Smooth muscle cell (in vitro differentiated cells): ENCODE data around the gene SLC8A2. TPM values are rescaled to one million over a fixed set of nuclear protein-coding genes. Genes with fewer than 3 reads are reported as not detected.

Source experiments
- DNase-seq: peaks from one replicate; lab custom pipeline; 2025; ENCODE audit not compliant: unreplicated experiment; lab: John Stamatoyannopoulos, UW
- H2AFZ ChIP-seq: fragments of 200-600 bp; sonication (generic); 2 replicates; pipeline ENCODE4 v1.6.0; 2016; ENCODE audit warnings: antibody characterized with exemption, low read depth, mild to moderate bottlenecking
- H3F3A ChIP-seq: fragments of 200-600 bp; sonication (generic); 2 replicates; pipeline ENCODE4 v1.6.0; 2017; ENCODE audit warnings: antibody characterized with exemption, low read depth
- H3K27ac ChIP-seq: fragments of 200-600 bp; sonication (generic); 2 replicates; pipeline ENCODE4 v1.5.1; 2016; ENCODE audit warnings: low read depth, mild to moderate bottlenecking
- H3K27me3 ChIP-seq: fragments of 200-600 bp; sonication (generic); 2 replicates; pipeline ENCODE4 v1.6.1; 2016; ENCODE audit warnings: low read depth, mild to moderate bottlenecking
- H3K36me3 ChIP-seq: fragments of 200-600 bp; sonication (generic); 2 replicates; pipeline ENCODE4 v1.5.1; 2016; ENCODE audit warnings: low read depth
- H3K4me1 ChIP-seq: fragments of 200-600 bp; sonication (generic); 2 replicates; pipeline ENCODE4 v1.5.1; 2016; ENCODE audit warnings: low read depth
- H3K4me2 ChIP-seq: fragments of 200-600 bp; sonication (generic); 2 replicates; pipeline ENCODE4 v1.6.0; 2016; ENCODE audit warnings: mild to moderate bottlenecking
- H3K4me3 ChIP-seq: fragments of 200-600 bp; sonication (generic); 2 replicates; pipeline ENCODE4 v1.5.1; 2016; ENCODE audit warnings: mild to moderate bottlenecking
- H3K79me2 ChIP-seq: fragments of 200-600 bp; sonication (generic); 2 replicates; pipeline ENCODE4 v1.6.0; 2016; ENCODE audit warnings: low read depth, mild to moderate bottlenecking
- H3K9ac ChIP-seq: fragments of 200-600 bp; sonication (generic); 2 replicates; pipeline ENCODE4 v1.6.0; 2016; ENCODE audit warnings: low read depth
- H3K9me3 ChIP-seq: fragments of 200-600 bp; sonication (generic); replicated peaks from 2 replicates; pipeline ENCODE4 v1.5.1; 2016; ENCODE audit warnings: low read depth
- H4K20me1 ChIP-seq: fragments of 200-600 bp; sonication (generic); 2 replicates; pipeline ENCODE4 v1.6.0; 2016; ENCODE audit warnings: low read depth
- WGBS: methylation state at CpG from one replicate; pipeline ENCODE4 v1.1.7; 2016; ENCODE audit warnings: low lambda C conversion rate; 5-methylcytosine and 5-hydroxymethylcytosine counted together
- polyA plus RNA-seq: library from polyadenylated mRNA; unstranded; fragments of >200 nt; fragmentation: Nextera tagmentation; extraction: Ambion mirVana; gene quantifications from 2 replicates; pipeline ENCODE4 v1.2.1, GENCODE V29; 2016
- total RNA-seq: library from RNA; depleted of rRNA; stranded (reverse); fragments of >200 nt; gene quantifications from 2 replicates; pipeline ENCODE4 v1.2.3, GENCODE V29; 2014
- TF ChIP-seq, protein P1 (sequence below): fragments of 200-600 bp; sonication (generic); IDR thresholded peaks from 2 replicates; pipeline ENCODE4 v1.5.1; 2017; ENCODE audit warnings: borderline replicate concordance, mild to moderate bottlenecking, antibody characterized with exemption; ENCODE audit not compliant: insufficient read depth, poor library complexity, severe bottlenecking

The SLC8A2 gene
- total and polyA plus RNA-seq, 2 experiments from 2014 or later: 0.22 to 0.62 TPM

- Histone ChIP-seq H3K4me3 (no peak overlapping the region), H3K79me2 (no peaks in the 10 kb centered on the region), H3K4me1 (peaks cover 9% of the 10 kb centered on the region)
Observed at GRCh38 chr19:47434088-47434487, 37.6 kb downstream of the SLC8A2 start.

GRCh38 chr19:47433121-47433520, 38.6 kb downstream of the SLC8A2 start:
- no peak overlapping the region for H2AFZ ChIP-seq
- H3K9ac ChIP-seq: no peak overlapping the region
- DNase-seq: no peak
- WGBS: 89% methylated on average over 1 of the region's 1 CpG
- H4K20me1 ChIP-seq: no peaks in the 10 kb centered on the region
- peaks cover 10% of the 10 kb centered on the region for H3F3A ChIP-seq
- no peak overlapping the region for H3K4me3 ChIP-seq
- H3K36me3 ChIP-seq: no peaks in the 10 kb centered on the region
- H3K4me2 ChIP-seq: no peak overlapping the region
- H3K4me1 ChIP-seq: peaks cover 16% of the 10 kb centered on the region
- no peaks in the 10 kb centered on the region for H3K27me3 ChIP-seq
- H3K27ac ChIP-seq: no peak overlapping the region
- no peaks in the 10 kb centered on the region for H3K79me2 ChIP-seq
- TF ChIP-seq, protein P1, sequence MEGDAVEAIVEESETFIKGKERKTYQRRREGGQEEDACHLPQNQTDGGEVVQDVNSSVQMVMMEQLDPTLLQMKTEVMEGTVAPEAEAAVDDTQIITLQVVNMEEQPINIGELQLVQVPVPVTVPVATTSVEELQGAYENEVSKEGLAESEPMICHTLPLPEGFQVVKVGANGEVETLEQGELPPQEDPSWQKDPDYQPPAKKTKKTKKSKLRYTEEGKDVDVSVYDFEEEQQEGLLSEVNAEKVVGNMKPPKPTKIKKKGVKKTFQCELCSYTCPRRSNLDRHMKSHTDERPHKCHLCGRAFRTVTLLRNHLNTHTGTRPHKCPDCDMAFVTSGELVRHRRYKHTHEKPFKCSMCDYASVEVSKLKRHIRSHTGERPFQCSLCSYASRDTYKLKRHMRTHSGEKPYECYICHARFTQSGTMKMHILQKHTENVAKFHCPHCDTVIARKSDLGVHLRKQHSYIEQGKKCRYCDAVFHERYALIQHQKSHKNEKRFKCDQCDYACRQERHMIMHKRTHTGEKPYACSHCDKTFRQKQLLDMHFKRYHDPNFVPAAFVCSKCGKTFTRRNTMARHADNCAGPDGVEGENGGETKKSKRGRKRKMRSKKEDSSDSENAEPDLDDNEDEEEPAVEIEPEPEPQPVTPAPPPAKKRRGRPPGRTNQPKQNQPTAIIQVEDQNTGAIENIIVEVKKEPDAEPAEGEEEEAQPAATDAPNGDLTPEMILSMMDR: no peak
- no peaks in the 10 kb centered on the region for H3K9me3 ChIP-seq

More at GRCh38 chr19:47434088-47434487, 37.6 kb downstream of the SLC8A2 start:
- no peak overlapping the region for H3K9ac ChIP-seq
- no peaks in the 10 kb centered on the region for H3K36me3 ChIP-seq
- no peak for DNase-seq
- TF ChIP-seq, protein P1: no peak
- no peak overlapping the region for H2AFZ ChIP-seq
- H3K9me3 ChIP-seq: no peaks in the 10 kb centered on the region
- no peaks in the 10 kb centered on the region for H3K27me3 ChIP-seq
- peaks cover 5% of the 10 kb centered on the region for H3F3A ChIP-seq
- no peaks in the 10 kb centered on the region for H4K20me1 ChIP-seq
- no peak overlapping the region for H3K27ac ChIP-seq
- 89% methylated on average over 7 of the region's 7 CpGs for WGBS
- no peak overlapping the region for H3K4me2 ChIP-seq

GRCh38 chr19:47432499-47432898, 39.2 kb downstream of the SLC8A2 start:
- Histone ChIP-seq H3K79me2 (no peaks in the 10 kb centered on the region), H3K9me3 (no peaks in the 10 kb centered on the region), H3K27me3 (no peaks in the 10 kb centered on the region), H3K27ac (no peak overlapping the region), H3K36me3 (no peaks in the 10 kb centered on the region), H4K20me1 (no peaks in the 10 kb centered on the region), H2AFZ (no peak overlapping the region), H3K4me1 (peaks cover 18% of the 10 kb centered on the region), H3K9ac (no peak overlapping the region), H3K4me3 (no peak overlapping the region), H3K4me2 (no peak overlapping the region), H3F3A (peaks cover 14% of the 10 kb centered on the region)
- DNase-seq: no peak
- TF ChIP-seq, protein P1: no peak

DNA sequence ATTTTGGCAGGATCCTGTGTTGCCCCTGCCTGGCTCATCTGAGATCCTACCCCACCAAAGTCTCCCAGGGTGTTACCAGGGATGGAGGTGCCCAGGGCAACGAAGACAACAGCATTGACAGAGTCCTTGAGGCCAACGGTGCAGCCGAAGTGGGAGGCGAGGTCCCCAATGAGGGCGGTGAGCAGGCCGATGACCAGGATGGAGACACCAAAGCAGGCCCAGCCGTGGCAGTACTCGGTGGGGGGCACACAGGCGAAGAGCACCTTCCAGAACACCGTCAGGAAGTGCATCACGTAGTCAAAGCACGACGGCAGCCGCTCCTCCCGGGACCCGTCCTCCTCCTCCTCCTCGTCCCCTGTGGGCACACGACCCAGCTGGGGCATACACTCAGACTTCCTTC, 39.6 kb downstream of the SLC8A2 start:
- Histone ChIP-seq H3F3A (peaks cover 18% of the 10 kb centered on the region), H3K27ac (no peak overlapping the region), H3K4me1 (peaks cover 20% of the 10 kb centered on the region), H4K20me1 (no peaks in the 10 kb centered on the region), H2AFZ (no peak overlapping the region), H3K4me2 (no peak overlapping the region), H3K4me3 (no peak overlapping the region), H3K27me3 (no peaks in the 10 kb centered on the region), H3K9me3 (no peaks in the 10 kb centered on the region), H3K36me3 (no peaks in the 10 kb centered on the region), H3K9ac (no peak overlapping the region), H3K79me2 (no peaks in the 10 kb centered on the region)
- WGBS: 93% methylated on average over 18 of the region's 18 CpGs
- no peak for DNase-seq
- TF ChIP-seq, protein P1: no peak
